ENCODE results near the gene CCNJ.

Gene CCNJ

DNA sequence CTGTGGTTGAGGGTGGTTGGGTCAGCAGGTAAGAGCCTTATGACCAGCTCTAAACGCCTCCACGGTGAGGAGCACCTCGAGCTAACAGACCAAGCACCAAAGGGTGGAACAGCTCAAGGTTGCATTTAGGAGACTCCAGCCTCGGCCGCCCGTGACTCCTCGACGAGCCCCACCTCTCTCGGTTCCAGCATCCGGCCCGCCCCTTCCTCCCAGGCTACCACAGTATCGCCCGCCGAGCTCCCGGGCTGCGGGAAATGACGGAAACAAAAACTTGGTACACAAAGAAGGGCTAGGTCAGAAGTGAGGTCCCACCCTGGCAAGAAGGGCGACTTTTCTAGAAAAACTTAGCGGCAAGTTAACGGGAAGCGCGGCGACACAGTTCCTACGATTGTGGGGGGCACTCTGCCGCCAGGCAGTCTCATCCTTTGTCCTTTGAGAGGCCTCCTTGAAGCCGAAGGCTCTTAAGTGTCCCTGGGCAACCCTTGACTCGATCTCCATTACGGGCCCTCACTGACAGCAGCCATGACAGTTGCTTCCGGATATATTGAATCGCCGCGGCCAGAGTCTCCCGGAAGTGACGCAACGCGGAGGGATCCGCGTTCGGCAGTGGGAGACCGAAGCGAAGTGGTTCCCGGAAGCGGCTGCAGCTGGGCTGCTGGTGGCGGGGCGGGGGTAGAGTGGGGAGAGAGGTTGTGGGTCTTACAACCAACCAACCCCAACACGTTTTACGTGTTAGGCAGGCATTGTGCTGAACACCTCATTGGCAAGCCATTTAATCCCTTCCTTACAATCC lies 46.5 kb downstream of the CCNJ start (continued):
- TF ChIP-seq, protein P1, sequence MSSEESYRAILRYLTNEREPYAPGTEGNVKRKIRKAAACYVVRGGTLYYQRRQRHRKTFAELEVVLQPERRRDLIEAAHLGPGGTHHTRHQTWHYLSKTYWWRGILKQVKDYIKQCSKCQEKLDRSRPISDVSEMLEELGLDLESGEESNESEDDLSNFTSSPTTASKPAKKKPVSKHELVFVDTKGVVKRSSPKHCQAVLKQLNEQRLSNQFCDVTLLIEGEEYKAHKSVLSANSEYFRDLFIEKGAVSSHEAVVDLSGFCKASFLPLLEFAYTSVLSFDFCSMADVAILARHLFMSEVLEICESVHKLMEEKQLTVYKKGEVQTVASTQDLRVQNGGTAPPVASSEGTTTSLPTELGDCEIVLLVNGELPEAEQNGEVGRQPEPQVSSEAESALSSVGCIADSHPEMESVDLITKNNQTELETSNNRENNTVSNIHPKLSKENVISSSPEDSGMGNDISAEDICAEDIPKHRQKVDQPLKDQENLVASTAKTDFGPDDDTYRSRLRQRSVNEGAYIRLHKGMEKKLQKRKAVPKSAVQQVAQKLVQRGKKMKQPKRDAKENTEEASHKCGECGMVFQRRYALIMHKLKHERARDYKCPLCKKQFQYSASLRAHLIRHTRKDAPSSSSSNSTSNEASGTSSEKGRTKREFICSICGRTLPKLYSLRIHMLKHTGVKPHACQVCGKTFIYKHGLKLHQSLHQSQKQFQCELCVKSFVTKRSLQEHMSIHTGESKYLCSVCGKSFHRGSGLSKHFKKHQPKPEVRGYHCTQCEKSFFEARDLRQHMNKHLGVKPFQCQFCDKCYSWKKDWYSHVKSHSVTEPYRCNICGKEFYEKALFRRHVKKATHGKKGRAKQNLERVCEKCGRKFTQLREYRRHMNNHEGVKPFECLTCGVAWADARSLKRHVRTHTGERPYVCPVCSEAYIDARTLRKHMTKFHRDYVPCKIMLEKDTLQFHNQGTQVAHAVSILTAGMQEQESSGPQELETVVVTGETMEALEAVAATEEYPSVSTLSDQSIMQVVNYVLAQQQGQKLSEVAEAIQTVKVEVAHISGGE (tag by site-specific recombination; conservative IDR thresholded peaks at IDR 0.05; ENCODE audit: low read depth), result peak; percentile 98
- TF ChIP-seq ZNF157 (tag by site-specific recombination; IDR thresholded peaks at IDR 0.05), result no peak
- peak; percentile 86 for TF ChIP-seq ZNF24 (tag by site-specific recombination; IDR thresholded peaks at IDR 0.05)
- TF ChIP-seq, protein P2, sequence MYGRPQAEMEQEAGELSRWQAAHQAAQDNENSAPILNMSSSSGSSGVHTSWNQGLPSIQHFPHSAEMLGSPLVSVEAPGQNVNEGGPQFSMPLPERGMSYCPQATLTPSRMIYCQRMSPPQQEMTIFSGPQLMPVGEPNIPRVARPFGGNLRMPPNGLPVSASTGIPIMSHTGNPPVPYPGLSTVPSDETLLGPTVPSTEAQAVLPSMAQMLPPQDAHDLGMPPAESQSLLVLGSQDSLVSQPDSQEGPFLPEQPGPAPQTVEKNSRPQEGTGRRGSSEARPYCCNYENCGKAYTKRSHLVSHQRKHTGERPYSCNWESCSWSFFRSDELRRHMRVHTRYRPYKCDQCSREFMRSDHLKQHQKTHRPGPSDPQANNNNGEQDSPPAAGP (tag by site-specific recombination; IDR thresholded peaks at IDR 0.05), result peak; percentile 83
- TF ChIP-seq ZNF121 (tag by site-specific recombination; IDR thresholded peaks at IDR 0.05), result no peak; the same call in 1 of the 2 replicates
- no peak for TF ChIP-seq ZNF112 (tag by site-specific recombination; IDR thresholded peaks at IDR 0.05)
- TF ChIP-seq, protein P3, sequence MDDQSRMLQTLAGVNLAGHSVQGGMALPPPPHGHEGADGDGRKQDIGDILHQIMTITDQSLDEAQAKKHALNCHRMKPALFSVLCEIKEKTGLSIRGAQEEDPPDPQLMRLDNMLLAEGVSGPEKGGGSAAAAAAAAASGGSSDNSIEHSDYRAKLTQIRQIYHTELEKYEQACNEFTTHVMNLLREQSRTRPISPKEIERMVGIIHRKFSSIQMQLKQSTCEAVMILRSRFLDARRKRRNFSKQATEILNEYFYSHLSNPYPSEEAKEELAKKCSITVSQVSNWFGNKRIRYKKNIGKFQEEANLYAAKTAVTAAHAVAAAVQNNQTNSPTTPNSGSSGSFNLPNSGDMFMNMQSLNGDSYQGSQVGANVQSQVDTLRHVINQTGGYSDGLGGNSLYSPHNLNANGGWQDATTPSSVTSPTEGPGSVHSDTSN (CRISPR knock-in tag; IDR thresholded peaks at IDR 0.05), result peak; percentile 30; the same call in 1 of the 2 replicates
- TF ChIP-seq MZF1 (tag by site-specific recombination; IDR thresholded peaks at IDR 0.05; ENCODE audit: borderline replicate concordance), result no peak
- peak; percentile 93 for TF ChIP-seq ZBTB21 (tag by site-specific recombination; IDR thresholded peaks at IDR 0.05)
- TF ChIP-seq, protein P4, sequence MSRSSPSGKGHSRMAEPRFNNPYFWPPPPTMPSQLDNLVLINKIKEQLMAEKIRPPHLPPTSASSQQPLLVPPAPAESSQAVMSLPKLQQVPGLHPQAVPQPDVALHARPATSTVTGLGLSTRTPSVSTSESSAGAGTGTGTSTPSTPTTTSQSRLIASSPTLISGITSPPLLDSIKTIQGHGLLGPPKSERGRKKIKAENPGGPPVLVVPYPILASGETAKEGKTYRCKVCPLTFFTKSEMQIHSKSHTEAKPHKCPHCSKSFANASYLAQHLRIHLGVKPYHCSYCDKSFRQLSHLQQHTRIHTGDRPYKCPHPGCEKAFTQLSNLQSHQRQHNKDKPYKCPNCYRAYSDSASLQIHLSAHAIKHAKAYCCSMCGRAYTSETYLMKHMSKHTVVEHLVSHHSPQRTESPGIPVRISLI (tag by site-specific recombination; IDR thresholded peaks at IDR 0.05), result peak; percentile 72; the same call in 1 of the 2 replicates
- TF ChIP-seq ZNF266 (tag by site-specific recombination; IDR thresholded peaks at IDR 0.05; ENCODE audit: low read depth), result 0 out of 2 replicates have a peak, but pooled peaks have one; percentile 6
- TF ChIP-seq, protein P5, sequence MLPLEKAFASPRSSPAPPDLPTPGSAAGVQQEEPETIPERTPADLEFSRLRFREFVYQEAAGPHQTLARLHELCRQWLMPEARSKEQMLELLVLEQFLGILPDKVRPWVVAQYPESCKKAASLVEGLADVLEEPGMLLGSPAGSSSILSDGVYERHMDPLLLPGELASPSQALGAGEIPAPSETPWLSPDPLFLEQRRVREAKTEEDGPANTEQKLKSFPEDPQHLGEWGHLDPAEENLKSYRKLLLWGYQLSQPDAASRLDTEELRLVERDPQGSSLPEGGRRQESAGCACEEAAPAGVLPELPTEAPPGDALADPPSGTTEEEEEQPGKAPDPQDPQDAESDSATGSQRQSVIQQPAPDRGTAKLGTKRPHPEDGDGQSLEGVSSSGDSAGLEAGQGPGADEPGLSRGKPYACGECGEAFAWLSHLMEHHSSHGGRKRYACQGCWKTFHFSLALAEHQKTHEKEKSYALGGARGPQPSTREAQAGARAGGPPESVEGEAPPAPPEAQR (tag by site-specific recombination; IDR thresholded peaks at IDR 0.05), result no peak
- TF ChIP-seq KLF8 (tag by site-specific recombination; IDR thresholded peaks at IDR 0.05), result peak; percentile 84
- TF ChIP-seq, protein P6, sequence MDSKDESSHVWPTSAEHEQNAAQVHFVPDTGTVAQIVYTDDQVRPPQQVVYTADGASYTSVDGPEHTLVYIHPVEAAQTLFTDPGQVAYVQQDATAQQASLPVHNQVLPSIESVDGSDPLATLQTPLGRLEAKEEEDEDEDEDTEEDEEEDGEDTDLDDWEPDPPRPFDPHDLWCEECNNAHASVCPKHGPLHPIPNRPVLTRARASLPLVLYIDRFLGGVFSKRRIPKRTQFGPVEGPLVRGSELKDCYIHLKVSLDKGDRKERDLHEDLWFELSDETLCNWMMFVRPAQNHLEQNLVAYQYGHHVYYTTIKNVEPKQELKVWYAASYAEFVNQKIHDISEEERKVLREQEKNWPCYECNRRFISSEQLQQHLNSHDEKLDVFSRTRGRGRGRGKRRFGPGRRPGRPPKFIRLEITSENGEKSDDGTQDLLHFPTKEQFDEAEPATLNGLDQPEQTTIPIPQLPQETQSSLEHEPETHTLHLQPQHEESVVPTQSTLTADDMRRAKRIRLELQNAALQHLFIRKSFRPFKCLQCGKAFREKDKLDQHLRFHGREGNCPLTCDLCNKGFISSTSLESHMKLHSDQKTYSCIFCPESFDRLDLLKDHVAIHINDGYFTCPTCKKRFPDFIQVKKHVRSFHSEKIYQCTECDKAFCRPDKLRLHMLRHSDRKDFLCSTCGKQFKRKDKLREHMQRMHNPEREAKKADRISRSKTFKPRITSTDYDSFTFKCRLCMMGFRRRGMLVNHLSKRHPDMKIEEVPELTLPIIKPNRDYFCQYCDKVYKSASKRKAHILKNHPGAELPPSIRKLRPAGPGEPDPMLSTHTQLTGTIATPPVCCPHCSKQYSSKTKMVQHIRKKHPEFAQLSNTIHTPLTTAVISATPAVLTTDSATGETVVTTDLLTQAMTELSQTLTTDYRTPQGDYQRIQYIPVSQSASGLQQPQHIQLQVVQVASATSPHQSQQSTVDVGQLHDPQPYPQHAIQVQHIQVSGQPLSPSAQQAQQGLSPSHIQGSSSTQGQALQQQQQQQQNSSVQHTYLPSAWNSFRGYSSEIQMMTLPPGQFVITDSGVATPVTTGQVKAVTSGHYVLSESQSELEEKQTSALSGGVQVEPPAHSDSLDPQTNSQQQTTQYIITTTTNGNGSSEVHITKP (tag by site-specific recombination; IDR thresholded peaks at IDR 0.05), result peak; percentile 85
- TF ChIP-seq, protein P7, sequence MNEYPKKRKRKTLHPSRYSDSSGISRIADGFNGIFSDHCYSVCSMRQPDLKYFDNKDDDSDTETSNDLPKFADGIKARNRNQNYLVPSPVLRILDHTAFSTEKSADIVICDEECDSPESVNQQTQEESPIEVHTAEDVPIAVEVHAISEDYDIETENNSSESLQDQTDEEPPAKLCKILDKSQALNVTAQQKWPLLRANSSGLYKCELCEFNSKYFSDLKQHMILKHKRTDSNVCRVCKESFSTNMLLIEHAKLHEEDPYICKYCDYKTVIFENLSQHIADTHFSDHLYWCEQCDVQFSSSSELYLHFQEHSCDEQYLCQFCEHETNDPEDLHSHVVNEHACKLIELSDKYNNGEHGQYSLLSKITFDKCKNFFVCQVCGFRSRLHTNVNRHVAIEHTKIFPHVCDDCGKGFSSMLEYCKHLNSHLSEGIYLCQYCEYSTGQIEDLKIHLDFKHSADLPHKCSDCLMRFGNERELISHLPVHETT (tag by site-specific recombination; IDR thresholded peaks at IDR 0.05), result peak; percentile 90
- TF ChIP-seq ZBTB7A (tag by site-specific recombination; IDR thresholded peaks at IDR 0.05; ENCODE audit: low read depth), result peak; percentile 27
- TF ChIP-seq, protein P8, sequence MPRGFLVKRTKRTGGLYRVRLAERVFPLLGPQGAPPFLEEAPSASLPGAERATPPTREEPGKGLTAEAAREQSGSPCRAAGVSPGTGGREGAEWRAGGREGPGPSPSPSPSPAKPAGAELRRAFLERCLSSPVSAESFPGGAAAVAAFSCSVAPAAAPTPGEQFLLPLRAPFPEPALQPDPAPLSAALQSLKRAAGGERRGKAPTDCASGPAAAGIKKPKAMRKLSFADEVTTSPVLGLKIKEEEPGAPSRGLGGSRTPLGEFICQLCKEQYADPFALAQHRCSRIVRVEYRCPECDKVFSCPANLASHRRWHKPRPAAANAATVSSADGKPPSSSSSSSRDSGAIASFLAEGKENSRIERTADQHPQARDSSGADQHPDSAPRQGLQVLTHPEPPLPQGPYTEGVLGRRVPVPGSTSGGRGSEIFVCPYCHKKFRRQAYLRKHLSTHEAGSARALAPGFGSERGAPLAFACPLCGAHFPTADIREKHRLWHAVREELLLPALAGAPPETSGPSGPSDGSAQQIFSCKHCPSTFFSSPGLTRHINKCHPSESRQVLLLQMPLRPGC (tag by site-specific recombination; IDR thresholded peaks at IDR 0.05), result peak; percentile 77
- peak; percentile 81 for TF ChIP-seq ZNF76 (tag by site-specific recombination; IDR thresholded peaks at IDR 0.05; ENCODE audit: borderline replicate concordance, low read depth)
- peak; percentile 85 for TF ChIP-seq SP7 (tag by site-specific recombination; IDR thresholded peaks at IDR 0.05)
- peak; percentile 61 for TF ChIP-seq ZNF843 (tag by site-specific recombination; IDR thresholded peaks at IDR 0.05)
- TF ChIP-seq, protein P9, sequence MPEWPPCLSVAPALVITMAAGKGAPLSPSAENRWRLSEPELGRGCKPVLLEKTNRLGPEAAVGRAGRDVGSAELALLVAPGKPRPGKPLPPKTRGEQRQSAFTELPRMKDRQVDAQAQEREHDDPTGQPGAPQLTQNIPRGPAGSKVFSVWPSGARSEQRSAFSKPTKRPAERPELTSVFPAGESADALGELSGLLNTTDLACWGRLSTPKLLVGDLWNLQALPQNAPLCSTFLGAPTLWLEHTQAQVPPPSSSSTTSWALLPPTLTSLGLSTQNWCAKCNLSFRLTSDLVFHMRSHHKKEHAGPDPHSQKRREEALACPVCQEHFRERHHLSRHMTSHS (tag by site-specific recombination; IDR thresholded peaks at IDR 0.05), result no peak
- TF ChIP-seq ZNF169 (tag by site-specific recombination; IDR thresholded peaks at IDR 0.05), result no peak
